HUES64 (cell line): ENCODE results near the gene AKR7A3.

ENCODE experiments used
- H3K27ac ChIP-seq: 2 replicates; pipeline ENCODE4 v1.7.0; 2013; ENCODE audit warnings: low read depth, low read length, inconsistent platforms
- H3K27me3 ChIP-seq: 2 replicates; pipeline ENCODE4 v1.6.1; 2013; ENCODE audit warnings: mild to moderate bottlenecking, low read length; ENCODE audit not compliant: insufficient read depth
- H3K36me3 ChIP-seq: 2 replicates; pipeline ENCODE4 v1.6.1; 2013; ENCODE audit warnings: mild to moderate bottlenecking, low read length; ENCODE audit not compliant: insufficient read depth
- H3K4me1 ChIP-seq: 2 replicates; pipeline ENCODE4 v1.6.1; 2013; ENCODE audit warnings: mild to moderate bottlenecking, low read length, moderate library complexity; ENCODE audit not compliant: insufficient read depth
- H3K4me3 ChIP-seq: 2 replicates; pipeline ENCODE4 v1.5.1; 2013; ENCODE audit warnings: mild to moderate bottlenecking, low read length, moderate library complexity
- H3K9ac ChIP-seq: 2 replicates; pipeline ENCODE4 v1.6.1; 2013; ENCODE audit warnings: mild to moderate bottlenecking, low read depth, low read length
- H3K9me3 ChIP-seq: 2 replicates; pipeline ENCODE4 v1.6.1; 2013; ENCODE audit warnings: low read depth, low read length; ENCODE audit not compliant: insufficient read depth
- WGBS: fragments of 150-250, 120-280 bp; methylation state at CpG from one replicate; pipeline ENCODE4 v1.1.7; 2013; ENCODE audit warnings: missing lambda C conversion rate; 5-methylcytosine and 5-hydroxymethylcytosine counted together

The AKR7A3 gene

DNA sequence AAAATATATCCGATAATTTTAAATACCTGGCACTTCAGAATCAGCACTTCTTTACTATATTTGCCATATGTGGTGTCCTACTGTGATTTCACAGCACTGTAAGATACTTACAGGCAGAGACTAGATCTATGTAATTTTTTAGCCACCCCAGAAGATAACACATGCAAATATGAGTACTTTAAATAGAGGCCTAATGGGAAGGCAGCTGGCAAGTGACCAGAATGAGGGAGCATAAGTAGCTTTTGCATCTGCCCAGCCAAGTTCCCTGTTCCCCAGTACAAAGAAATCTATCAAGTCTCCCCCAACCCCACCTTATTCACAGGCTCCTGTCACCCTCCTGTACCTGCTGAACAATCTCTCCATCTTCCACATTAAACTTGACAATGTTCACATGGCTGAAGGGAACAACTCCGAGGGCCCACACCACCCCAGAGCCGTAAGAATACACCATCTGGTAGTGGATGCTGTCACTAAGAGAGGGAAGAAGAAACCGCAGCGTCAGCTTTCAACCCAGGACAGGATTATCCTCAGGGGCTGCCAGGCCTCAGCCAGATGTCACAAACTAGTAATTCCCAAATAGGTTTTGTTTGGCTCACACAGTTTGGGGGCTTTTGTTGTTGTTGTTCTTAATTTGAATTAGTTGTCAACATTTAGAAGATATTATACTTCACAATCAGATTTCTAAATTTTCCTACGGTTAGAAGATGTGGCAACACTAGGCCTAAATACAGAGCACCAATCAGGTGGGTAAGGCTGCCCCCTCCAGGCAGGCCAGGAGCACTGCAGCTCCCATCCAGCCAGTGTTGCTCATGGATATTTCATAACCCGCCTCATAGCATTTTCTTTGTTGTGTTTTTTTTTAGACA, 47.7 kb downstream of the AKR7A3 start:
- no peaks in the 10 kb centered on the region for H3K4me1 ChIP-seq
- no peak overlapping the region for H3K9ac ChIP-seq
- no peak overlapping the region for H3K4me3 ChIP-seq
- no peaks in the 10 kb centered on the region for H3K27me3 ChIP-seq
- no peaks in the 10 kb centered on the region for H3K9me3 ChIP-seq
- 88% methylated on average over 7 of the region's 7 CpGs for WGBS
- peaks cover 86% of the 10 kb centered on the region for H3K36me3 ChIP-seq
- no peak overlapping the region for H3K27ac ChIP-seq

GRCh38 chr1:19239876-19240275, 48.7 kb downstream of the AKR7A3 start:
- Histone ChIP-seq H3K27ac (no peak overlapping the region), H3K4me3 (no peak overlapping the region), H3K4me1 (no peaks in the 10 kb centered on the region), H3K27me3 (no peaks in the 10 kb centered on the region), H3K36me3 (peaks cover 92% of the 10 kb centered on the region), H3K9me3 (no peaks in the 10 kb centered on the region), H3K9ac (no peak overlapping the region)
- WGBS = 97% methylated on average over 7 of the region's 7 CpGs

- H3K4me3 ChIP-seq = no peak overlapping the region
- H3K9ac ChIP-seq = no peak overlapping the region
- WGBS = 96% methylated on average over 3 of the region's 3 CpGs
- no peaks in the 10 kb centered on the region for H3K27me3 ChIP-seq
- no peak overlapping the region for H3K27ac ChIP-seq
- no peaks in the 10 kb centered on the region for H3K9me3 ChIP-seq
- H3K4me1 ChIP-seq = no peaks in the 10 kb centered on the region
- H3K36me3 ChIP-seq = peaks cover 91% of the 10 kb centered on the region
Measured at GRCh38 chr1:19234224-19234623, 54.3 kb downstream of the AKR7A3 start.
